WTC11 (cell line): Measurements from ENCODE around the gene RAD51D.

Experiments used
- CBFB ChIP-seq: sonication (generic); formaldehyde crosslinking; IDR thresholded peaks from 2 replicates; pipeline ENCODE4 v1.8.1; 2022; ENCODE audit warnings: mild to moderate bottlenecking, low read depth, missing genetic modification reagents
- GTF2I ChIP-seq: fragments of 250-450 bp; sonication (Bioruptor Pico); conservative IDR thresholded peaks from 2 replicates; pipeline ENCODE4 v1.4.0; 2021; ENCODE audit warnings: mild to moderate bottlenecking
- ZNF416 ChIP-seq: fragments of 250-450 bp; sonication (Bioruptor Pico); IDR thresholded peaks from 2 replicates; pipeline ENCODE4 v1.9.0; 2021; ENCODE audit warnings: mild to moderate bottlenecking, inconsistent platforms
- TF ChIP-seq, protein P1 (sequence below): fragments of 200-600 bp; IDR thresholded peaks from 2 replicates; pipeline ENCODE4 v1.8.0; 2022; ENCODE audit warnings: antibody characterized with exemption
- TF ChIP-seq, protein P2 (sequence below): sonication (generic); formaldehyde crosslinking; conservative IDR thresholded peaks from 2 replicates; pipeline ENCODE4 v1.8.1; 2022; ENCODE audit warnings: mild to moderate bottlenecking, missing genetic modification reagents

DNA sequence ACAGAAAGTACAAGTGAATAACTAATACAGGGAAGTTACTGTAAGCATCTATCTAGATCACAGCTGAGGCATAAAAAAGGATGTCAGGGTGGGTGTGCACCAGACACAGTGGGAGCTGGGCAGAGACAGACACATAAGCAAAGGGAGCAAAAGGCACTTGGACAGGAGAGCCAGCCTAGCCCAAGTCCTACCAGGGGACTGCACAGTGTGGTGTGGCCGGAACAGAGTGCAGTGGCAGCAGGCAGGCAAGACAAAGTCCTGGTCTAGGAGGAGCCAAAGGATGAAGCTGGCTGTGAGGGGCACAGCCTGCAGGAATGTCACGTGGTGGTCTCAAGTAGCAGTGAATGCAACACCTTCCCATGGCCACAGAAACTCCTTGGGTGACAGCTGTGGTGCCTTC lies 21.9 kb downstream of the RAD51D start:
- TF ChIP-seq, protein P1, sequence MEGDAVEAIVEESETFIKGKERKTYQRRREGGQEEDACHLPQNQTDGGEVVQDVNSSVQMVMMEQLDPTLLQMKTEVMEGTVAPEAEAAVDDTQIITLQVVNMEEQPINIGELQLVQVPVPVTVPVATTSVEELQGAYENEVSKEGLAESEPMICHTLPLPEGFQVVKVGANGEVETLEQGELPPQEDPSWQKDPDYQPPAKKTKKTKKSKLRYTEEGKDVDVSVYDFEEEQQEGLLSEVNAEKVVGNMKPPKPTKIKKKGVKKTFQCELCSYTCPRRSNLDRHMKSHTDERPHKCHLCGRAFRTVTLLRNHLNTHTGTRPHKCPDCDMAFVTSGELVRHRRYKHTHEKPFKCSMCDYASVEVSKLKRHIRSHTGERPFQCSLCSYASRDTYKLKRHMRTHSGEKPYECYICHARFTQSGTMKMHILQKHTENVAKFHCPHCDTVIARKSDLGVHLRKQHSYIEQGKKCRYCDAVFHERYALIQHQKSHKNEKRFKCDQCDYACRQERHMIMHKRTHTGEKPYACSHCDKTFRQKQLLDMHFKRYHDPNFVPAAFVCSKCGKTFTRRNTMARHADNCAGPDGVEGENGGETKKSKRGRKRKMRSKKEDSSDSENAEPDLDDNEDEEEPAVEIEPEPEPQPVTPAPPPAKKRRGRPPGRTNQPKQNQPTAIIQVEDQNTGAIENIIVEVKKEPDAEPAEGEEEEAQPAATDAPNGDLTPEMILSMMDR, result no peak
- no peak for TF ChIP-seq GTF2I
- no peak for TF ChIP-seq ZNF416 (CRISPR knock-in tag)
- TF ChIP-seq, protein P2, sequence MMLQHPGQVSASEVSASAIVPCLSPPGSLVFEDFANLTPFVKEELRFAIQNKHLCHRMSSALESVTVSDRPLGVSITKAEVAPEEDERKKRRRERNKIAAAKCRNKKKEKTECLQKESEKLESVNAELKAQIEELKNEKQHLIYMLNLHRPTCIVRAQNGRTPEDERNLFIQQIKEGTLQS (CRISPR knock-in tag), result no peak
- no peak for TF ChIP-seq CBFB
